Myocyte (in vitro differentiated cells): ENCODE data around the gene FHIP1B. TPM values are rescaled to one million over a fixed set of nuclear protein-coding genes. Genes with fewer than 3 reads are reported as not detected.

Experiments used
- DNase-seq: peaks from one replicate; pipeline ENCODE4 v3.0.0-alpha.2; 2012; ENCODE audit warnings: low read depth
- total RNA-seq: library from RNA; depleted of rRNA; stranded (reverse); fragments of >200 nt; gene quantifications from 2 replicates; pipeline ENCODE4 v1.2.3, GENCODE V29; 2014

Gene FHIP1B
- total RNA-seq, 1 donor from 2014 or later, result 26.4 TPM

GRCh38 chr11:6240139-6240538 lies 5.7 kb upstream of the FHIP1B start:
- no peak for DNase-seq

- DNase-seq, result no peak
These were observed 4.5 kb upstream of the FHIP1B start, which contains the start of gene CNGA4 for GRCh38 chr11:6238902-6239301. Gene CNGA4 (plus strand): TSS chr11:6239089. CDS start chr11:6239207, 118 bp downstream.

GRCh38 chr11:6237761-6238302 lies 3.4 kb upstream of the FHIP1B start:
- no peak for DNase-seq

- no peak for DNase-seq
These were observed 2.8 kb upstream of the FHIP1B start for GRCh38 chr11:6237266-6237665.

GRCh38 chr11:6233984-6234386 lies 451 bp downstream of the FHIP1B start:
- DNase-seq, result no peak

GRCh38 chr11:6232899-6233298 lies 1.5 kb downstream of the FHIP1B start:
- DNase-seq, result no peak

GRCh38 chr11:6229911-6230310 lies 4.5 kb downstream of the FHIP1B start:
- DNase-seq, result no peak

GRCh38 chr11:6228520-6228919 lies 5.9 kb downstream of the FHIP1B start:
- DNase-seq, result no peak

GRCh38 chr11:6225896-6226295 lies 8.5 kb downstream of the FHIP1B start:
- no peak for DNase-seq

GRCh38 chr11:6225024-6225423 lies 9.4 kb downstream of the FHIP1B start:
- no peak for DNase-seq

GRCh38 chr11:6224421-6224820 lies 10.0 kb downstream of the FHIP1B start:
- no peak for DNase-seq

GRCh38 chr11:6223854-6224253 lies 10.6 kb downstream of the FHIP1B start:
- no peak for DNase-seq

- peak; percentile 74 for DNase-seq
These were observed 15.1 kb downstream of the FHIP1B start for GRCh38 chr11:6219359-6219758.

- no peak for DNase-seq
These were observed 16.7 kb downstream of the FHIP1B start for GRCh38 chr11:6217722-6218121.

GRCh38 chr11:6216501-6216900 lies 17.9 kb downstream of the FHIP1B start:
- DNase-seq, result no peak

- DNase-seq, result no peak
These were observed 19.9 kb downstream of the FHIP1B start for GRCh38 chr11:6214530-6214929.

- no peak for DNase-seq
These were observed 24.0 kb downstream of the FHIP1B start for GRCh38 chr11:6210274-6210955.

- DNase-seq, result no peak
These were observed 24.6 kb downstream of the FHIP1B start for GRCh38 chr11:6209801-6210200.

- DNase-seq, result peak; percentile 53
These were observed 27.8 kb downstream of the FHIP1B start for GRCh38 chr11:6206456-6207180.

- no peak for DNase-seq
These were observed 29.1 kb downstream of the FHIP1B start, which contains the start of gene C11orf42 for GRCh38 chr11:6205366-6205765. Gene C11orf42 (plus strand): TSS chr11:6205557. CDS start chr11:6205616, 59 bp downstream.

- no peak for DNase-seq
These were observed 29.7 kb downstream of the FHIP1B start for GRCh38 chr11:6204706-6205105.

- DNase-seq, result no peak
These were observed 31.1 kb downstream of the FHIP1B start for GRCh38 chr11:6203327-6203726.
